HS-5 (cell line): ENCODE results near the gene FKBP6.
A peak's percentile ranks its signal among the peaks of the same experiment; 100 is the strongest.
"Not testable (repeated sequence)": the region's sequence is repeated elsewhere in the genome, so short reads cannot be mapped to it uniquely, and the experiment has no call there.

Experiments used
- DNase-seq: peaks from one replicate; pipeline ENCODE4 v3.0.0-alpha.2; 2012; ENCODE audit warnings: low read depth

The FKBP6 gene, protein sequence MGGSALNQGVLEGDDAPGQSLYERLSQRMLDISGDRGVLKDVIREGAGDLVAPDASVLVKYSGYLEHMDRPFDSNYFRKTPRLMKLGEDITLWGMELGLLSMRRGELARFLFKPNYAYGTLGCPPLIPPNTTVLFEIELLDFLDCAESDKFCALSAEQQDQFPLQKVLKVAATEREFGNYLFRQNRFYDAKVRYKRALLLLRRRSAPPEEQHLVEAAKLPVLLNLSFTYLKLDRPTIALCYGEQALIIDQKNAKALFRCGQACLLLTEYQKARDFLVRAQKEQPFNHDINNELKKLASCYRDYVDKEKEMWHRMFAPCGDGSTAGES

DNA sequence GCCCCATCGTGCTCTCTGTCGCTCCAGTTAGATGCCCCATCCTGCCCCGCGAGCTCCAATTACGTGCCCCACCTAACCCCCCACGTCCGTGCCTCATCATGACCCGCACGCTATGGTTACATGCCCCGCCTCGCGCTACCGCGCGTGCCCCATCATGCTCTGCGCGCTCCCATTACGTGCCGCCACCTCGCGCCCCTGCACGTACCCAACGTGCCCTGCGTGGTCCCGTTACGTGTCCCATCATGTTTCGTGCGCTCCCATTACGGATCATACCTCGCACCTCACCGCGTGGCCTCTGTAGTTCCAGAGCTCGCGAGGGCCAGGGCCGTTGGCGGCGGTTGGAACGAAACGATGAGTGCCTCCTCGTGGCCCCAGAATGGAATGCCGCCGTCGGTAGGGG is at the start of gene FKBP6, which contains the start of gene TRIM50:
Gene FKBP6 (plus strand): TSS at position 240 of the 400 bp plus-strand sequence. CDS start 268 bp downstream, outside the sequence.
Gene TRIM50 (minus strand): TSS at position 161 of the 400 bp plus-strand sequence. CDS start 3,295 bp downstream, outside the sequence.
- DNase-seq: not testable (repeated sequence)

- not testable (repeated sequence) for DNase-seq
These were observed 30.7 kb upstream of the FKBP6 start for GRCh38 chr7:73297235-73297634.

GRCh38 chr7:73297706-73298105 is 30.3 kb upstream of the FKBP6 start:
- DNase-seq: not testable (repeated sequence)

DNA sequence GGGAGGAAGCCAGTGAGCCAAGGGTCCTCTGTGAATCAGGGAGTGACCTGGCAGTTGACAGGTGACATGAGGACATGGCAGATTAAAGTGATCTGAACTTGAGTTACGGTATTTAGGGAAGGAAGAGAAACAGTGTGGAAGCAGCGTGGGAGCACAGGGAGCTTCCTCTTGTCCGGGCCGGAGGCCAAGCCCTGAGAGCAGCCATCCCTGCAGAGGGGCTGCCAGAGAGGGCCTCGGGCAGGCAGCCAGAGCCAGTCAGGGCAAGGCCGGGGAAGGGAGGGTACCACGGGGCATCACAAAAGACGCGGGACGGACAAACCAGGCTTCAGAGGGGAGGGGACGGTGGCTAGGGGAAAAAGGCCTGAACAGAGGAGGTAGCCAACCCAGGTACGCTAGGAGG is 28.1 kb upstream of the FKBP6 start:
- DNase-seq: not testable (repeated sequence)

DNA sequence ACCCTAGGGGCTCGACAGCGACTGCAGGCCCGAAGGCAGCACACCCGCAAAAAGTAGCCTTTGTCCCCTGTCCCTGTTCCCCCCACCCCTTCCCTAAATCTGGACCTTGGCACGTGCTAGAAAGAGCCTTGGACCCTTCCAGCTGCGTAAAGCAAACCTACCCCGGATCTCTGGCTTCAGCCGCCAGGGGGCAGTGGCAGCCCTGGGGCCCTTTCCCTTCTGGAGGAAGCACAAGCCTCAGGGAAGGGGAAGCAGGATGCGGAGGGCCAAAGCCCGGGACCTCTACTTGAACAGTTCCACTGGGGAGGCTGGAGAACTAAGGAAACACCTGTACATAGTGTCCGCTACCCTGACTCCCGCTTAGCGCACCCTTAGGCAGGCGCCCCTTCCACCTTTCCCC is 26.9 kb upstream of the FKBP6 start:
- DNase-seq: not testable (repeated sequence)

DNA sequence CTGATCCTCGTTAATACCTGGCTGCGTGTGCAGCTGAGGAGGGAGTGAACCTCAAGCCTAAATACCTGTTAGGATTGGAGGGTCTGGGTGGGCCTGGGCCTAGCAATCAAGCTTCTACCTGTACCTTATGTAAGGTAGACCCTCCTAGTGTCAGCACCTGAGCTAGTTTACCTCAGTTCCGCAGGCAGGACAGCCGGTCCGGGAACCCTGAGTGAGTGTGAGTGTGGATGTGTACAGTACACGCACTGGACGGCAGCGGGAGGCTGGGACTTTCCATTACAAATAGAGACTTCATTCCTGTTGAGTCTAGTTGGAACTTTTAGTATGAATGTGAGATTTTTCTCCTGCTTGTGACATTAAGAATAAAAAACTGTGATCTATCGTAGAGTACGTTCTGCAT is 25.1 kb upstream of the FKBP6 start:
- DNase-seq: not testable (repeated sequence)

GRCh38 chr7:73303546-73303945 is 24.4 kb upstream of the FKBP6 start:
- no peak for DNase-seq

DNA sequence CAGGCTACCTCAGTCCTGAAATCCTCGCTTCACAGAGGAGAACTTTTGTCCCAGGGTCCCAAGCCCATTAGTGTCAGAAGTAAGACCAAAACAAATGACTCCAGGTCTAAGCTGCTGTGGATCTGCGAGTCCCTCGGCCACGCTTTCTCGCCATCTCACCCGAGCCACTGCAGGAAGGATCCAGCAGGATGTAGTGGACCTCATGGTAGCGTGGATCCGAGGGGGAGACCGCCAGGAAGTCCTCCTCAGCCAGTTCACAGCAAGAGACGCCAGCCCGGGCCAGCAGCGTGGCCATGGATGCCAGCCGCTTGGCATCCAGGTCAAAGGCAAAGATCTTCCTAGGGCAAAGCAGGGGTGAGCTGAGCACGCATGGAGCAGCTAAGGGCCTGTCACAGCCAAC is 23.9 kb upstream of the FKBP6 start:
- no peak for DNase-seq

GRCh38 chr7:73304612-73305387 is 23.2 kb upstream of the FKBP6 start:
- DNase-seq: not testable (repeated sequence)

GRCh38 chr7:73307436-73307835 is 20.5 kb upstream of the FKBP6 start:
- no peak for DNase-seq

DNA sequence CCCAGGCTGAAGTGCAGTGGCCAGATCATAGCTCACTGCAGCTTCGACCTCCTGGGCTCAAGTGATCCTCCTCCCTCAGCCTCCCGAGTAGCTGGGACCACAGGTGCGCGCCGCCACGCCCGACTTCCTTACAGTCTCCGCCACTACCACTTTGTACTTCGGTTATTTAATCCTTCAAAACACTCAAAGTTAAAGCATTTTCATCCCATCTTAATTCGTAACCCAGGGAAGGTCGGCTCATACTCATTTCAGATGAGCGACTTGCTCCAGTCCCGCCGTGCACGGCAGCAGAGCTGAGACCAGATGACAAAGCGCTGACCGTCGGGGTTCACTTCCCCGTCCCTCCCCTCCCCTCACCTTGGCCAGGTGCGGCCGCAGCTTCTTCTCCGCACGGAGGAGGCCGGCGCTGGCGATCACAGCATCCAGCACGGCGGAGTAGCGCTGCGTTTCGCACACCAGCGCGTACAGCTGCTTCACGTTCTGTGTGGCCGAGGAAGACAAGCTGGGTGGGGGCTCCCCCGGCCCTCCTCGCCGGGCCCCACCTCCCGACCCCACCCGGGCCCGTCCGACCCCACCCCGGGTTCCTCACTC is 19.8 kb upstream of the FKBP6 start:
- no peak for DNase-seq

DNA sequence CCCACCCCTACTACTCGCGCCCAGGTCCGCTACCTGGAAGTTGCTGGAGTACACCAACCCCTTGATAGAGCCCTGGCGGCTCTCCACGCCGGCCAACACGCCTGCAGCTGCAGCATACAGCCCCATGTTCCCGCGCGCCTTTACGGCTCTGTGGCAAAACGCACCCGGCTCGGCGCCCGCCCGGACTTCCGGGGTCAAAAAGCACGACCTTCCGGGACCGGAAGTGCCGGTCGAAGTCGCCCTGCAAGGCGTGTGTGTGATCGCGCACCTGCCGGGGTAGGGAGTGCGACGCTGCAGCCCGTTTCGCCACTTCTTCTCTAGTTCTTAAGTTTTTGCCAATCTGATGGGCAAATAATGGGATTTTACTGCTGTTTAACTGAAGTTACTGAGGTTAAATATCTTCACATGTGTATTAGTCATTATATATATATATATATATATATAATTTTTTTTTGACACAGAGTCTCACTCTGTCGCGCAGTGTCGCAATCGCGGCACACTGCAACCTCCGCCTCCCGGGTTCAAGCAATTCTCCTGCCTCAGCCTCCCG is 19.2 kb upstream of the FKBP6 start, which contains the start of gene NSUN5:
Gene NSUN5 (minus strand): TSS at position 162 of the 550 bp plus-strand sequence. CDS start 36 bp downstream, at position 126.
- DNase-seq: peak; percentile 31

- not testable (repeated sequence) for DNase-seq
These were observed 16.5 kb upstream of the FKBP6 start for GRCh38 chr7:73311421-73311820.

DNA sequence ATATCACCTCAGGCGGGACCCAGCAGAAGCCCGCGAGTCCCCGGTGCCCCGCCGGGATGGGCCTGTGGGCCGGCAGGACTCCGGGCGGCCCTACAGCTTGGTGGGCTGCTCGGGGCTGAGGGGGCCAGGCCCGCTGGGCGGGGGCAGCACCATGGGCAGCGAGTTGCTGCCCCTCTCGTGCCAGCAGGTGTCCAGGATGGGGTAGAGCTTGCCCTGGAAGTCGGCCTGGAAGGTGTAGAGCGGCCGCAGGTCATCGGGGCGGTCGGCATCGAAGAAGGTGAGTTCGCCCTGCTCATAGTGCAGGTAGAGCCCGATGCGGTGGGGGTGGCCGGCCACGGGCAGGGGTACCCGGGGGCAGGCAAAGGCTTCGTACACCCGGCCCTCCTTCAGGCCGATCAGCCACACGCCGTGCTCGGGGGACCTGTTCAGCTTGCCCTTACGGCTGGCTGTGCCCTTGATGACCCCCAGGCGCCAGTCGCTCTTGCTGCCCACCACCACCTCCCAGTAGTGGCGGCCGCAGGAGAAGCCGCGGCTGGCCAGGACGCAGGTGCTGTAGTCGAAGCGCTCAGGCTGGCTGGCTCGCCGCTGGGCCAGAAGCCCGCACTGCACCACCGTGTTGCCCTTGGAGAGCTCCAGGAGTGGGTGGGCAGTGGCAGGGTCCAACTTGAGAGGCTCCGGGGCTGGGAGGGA is 15.0 kb upstream of the FKBP6 start:
- DNase-seq: no peak

GRCh38 chr7:73313521-73313906 is 14.4 kb upstream of the FKBP6 start:
- no peak for DNase-seq

GRCh38 chr7:73314271-73314670 is 13.7 kb upstream of the FKBP6 start:
- DNase-seq: no peak

DNA sequence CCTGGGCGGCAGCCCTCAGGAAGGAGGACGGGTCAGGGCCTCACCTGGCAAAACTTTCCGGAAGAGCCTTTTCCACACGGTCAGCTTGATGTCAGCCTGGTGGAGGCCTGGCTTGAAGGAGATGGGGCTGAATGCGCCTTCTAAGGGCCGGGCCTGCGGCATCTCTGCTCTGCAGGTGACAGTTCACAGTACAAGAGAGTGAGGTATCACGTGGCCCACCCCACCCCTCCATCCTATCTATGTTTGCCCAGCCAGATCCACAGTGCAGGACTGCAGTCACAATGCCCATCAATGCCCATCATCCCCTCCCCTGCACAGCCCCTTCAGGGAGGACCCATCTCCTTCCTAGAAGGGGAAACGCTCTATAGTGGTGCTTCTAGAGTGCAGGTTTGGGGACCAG is 11.4 kb upstream of the FKBP6 start:
- DNase-seq: no peak

DNA sequence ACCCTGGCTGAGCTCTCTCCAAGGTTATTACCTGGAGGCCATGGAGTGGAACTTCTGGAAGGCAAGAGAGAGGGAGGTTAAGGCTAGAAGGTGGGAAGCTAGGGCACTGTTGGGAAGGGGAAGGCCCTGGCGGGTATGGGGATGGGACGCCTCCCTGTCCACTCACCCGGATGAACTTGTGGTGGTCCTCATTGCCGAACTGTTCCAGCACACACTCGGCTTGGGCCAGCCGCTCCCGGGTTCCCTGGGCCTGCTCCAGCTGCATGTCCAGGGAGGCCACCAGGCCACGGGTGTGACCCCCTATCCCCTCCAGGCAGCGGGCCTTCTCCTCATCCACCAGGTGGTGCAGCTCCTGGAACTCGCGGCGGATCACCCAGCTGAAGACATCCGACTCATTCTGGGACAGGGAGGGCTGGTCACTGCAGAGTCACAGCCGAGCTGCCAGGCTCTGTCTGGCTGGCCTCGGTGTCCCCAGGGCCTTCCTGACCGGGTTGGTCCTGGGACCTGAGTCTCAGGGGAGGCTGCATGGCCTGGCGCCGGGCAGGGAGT is 9.2 kb upstream of the FKBP6 start:
- DNase-seq: not testable (repeated sequence)

DNA sequence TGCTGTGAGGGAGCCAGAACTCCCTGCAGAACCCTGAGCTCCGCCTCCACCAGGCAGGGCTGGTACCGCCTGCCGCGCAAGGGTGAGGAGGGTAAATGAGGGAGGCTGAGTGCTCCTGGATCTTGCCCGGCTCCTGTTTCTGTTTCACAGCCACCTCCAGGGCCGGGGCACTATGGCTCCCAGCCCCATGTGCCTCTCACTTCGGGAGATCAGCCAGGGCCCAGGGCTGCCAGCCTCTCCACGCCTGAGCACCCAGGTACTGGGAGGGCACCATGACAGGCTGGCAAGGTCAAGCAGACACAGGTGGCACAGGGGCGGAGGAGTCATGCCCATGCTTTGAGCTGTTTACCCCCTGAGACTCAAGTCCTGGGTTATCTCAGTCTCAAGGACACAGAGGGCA is 8.4 kb upstream of the FKBP6 start:
- not testable (repeated sequence) for DNase-seq

DNA sequence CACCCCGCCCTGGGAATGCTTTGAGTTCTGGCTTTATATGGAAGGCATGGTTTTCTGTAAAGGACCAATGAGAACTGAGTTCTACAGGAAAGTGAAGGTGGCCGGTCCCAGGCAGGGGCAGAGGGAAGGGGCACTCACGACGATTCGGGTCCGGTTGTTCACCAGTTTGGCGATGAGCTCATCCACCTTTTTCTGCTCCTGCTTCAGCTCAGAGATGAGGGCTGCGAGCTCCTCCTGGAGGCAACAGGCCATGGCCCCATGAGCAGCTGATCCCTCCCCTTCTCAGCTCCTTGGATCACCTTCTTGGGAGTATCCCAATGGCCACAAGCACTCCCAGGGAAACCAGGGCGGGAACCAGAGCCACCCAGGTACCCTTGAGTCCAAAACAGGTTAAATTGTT is 8.0 kb upstream of the FKBP6 start:
- not testable (repeated sequence) for DNase-seq

DNA sequence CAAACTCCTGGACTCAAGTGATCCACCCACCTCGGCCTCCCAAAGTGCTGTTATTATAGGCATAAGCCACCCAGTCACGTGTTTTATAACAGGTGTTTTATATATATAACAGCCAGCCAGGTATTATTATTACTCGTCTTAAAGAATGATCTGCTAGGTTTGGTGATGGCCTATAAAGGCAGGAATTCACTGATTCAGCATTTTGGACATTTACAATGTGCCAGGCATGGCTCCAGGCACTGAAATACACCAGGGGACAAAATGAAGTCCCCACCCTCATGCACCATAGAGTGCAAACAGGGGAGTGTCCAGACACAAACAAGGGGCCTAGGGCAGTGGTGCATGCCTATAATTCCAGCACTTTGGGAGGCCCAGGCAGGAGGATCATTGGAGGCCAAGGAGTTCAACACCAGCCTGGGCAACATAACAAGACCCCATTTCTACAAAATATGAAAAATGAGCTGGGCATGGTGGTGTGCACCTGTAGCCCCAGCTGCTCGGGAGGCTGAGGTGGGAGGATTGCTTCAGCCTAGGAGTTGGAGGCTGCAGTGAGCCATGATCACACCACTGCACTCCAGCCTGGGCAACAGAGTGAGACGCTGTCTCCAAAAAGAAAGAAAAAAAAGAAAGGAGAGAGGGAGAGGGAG is 4.4 kb upstream of the FKBP6 start:
- DNase-seq: not testable (repeated sequence)
